ENCODE results near the gene EIF2D. TPM values are rescaled to one million over a fixed set of nuclear protein-coding genes. Genes with fewer than 3 reads are reported as not detected.

EIF2D gene, protein sequence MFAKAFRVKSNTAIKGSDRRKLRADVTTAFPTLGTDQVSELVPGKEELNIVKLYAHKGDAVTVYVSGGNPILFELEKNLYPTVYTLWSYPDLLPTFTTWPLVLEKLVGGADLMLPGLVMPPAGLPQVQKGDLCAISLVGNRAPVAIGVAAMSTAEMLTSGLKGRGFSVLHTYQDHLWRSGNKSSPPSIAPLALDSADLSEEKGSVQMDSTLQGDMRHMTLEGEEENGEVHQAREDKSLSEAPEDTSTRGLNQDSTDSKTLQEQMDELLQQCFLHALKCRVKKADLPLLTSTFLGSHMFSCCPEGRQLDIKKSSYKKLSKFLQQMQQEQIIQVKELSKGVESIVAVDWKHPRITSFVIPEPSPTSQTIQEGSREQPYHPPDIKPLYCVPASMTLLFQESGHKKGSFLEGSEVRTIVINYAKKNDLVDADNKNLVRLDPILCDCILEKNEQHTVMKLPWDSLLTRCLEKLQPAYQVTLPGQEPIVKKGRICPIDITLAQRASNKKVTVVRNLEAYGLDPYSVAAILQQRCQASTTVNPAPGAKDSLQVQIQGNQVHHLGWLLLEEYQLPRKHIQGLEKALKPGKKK
- total RNA-seq, result 100 to 1,000 TPM in 1 of 2 experiments, 10 to 100 TPM in 1; 97.9 to 100 TPM

GRCh38 chr1:206612129-206612876, at the start of gene EIF2D:
Gene EIF2D, minus strand, starts transcription at chr1:206612465. Its CDS starts 123 bp downstream, at chr1:206612342.
- ChIA-PET CTCF (interaction anchor here (0.6 to 8.2 kb wide), 29 partner anchors 8 to 447 kb away, joined by 3 to 46 read pairs (median 4); partner anchors contain the start of genes DYRK3 and MAPKAPK2), POLR2A (interaction anchor here (0.6 to 1.7 kb wide), 6 partner anchors 20 to 466 kb away, joined by 3 to 14 read pairs (median 4); partner anchors contain the start of gene DYRK3)

- POLR2A ChIA-PET, result interaction anchor here (0.6 kb wide), 1 partner anchor 86 kb away, joined by 4 read pairs; no protein-coding TSS in a partner anchor
These were observed 49.0 kb upstream of the EIF2D start for GRCh38 chr1:206661161-206661820.

GRCh38 chr1:206660136-206660535, 47.9 kb upstream of the EIF2D start:
- CTCF ChIA-PET, result interaction anchor here (0.7 to 5.2 kb wide), 9 partner anchors 8 to 253 kb away, joined by 3 to 46 read pairs (median 5); partner anchors contain the start of genes DYRK3 and EIF2D
- POLR2A ChIA-PET, result interaction anchor here (0.6 kb wide), 1 partner anchor 85 kb away, joined by 4 read pairs; no protein-coding TSS in a partner anchor

More at GRCh38 chr1:206661161-206661820, 49.0 kb upstream of the EIF2D start:
- CTCF ChIA-PET, result interaction anchor here (0.7 to 5.2 kb wide), 6 partner anchors 13 to 1157 kb away, joined by 3 to 46 read pairs (median 14); partner anchors contain the start of genes DYRK3 and EIF2D

DNA sequence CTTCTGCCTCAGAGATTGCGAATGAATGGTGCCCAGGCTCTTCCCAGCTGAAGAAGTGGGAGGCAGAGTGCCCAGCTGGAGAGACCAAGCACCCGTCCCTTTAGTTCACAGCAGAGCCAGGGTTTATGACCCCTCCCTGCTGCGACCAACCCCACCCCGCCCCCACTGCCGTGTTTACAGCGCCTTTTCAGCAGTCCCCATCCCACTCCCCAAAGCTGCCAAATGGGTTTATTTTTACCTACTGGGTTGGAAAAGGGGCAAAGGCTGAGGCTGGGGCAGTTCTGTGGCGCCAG, 46.7 kb upstream of the EIF2D start:
- ChIA-PET CTCF (interaction anchor here (0.7 to 4.5 kb wide), 12 partner anchors 10 to 274 kb away, joined by 3 to 24 read pairs (median 4); partner anchors contain the start of gene DYRK3), POLR2A (interaction anchor here (0.6 kb wide), 1 partner anchor 155 kb away, joined by 7 read pairs; no protein-coding TSS in a partner anchor)

DNA sequence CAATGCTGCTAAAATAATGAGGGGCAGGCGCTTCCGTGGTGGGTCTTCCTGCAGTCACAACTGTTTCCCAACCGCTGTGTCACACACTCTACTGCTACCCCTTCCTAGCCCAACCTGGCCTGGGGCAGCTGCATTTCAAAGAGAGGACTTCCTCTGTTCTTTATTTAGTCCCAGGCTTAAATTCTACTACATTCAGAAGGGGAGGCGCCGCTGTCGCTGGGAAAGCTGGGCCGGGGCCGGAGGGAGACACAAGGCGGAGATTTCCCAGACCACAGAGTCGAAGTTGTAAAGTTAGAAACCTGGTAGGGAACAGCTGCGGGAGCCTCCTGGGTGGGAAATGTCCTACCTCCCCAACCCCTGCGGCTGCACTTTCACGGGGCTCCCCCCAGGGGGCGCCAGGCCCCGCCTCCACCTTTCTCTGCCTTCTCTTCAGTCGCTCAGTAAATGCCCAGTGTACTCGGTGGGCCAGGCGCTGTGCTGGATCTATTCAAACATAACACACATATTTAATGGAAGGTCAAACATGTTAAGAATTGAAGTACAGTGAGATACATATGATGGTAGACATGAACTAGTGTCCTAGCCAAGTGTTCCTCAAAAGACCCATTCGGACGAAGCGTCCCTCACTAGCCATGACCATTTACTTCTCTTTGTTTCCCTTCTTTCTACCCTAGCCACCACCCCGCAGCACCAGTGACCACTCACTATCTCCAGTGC, 46.2 kb upstream of the EIF2D start:
- ChIA-PET POLR2A (no interaction called here), CTCF (interaction anchor here (0.6 to 4.5 kb wide), 16 partner anchors 10 to 275 kb away, joined by 3 to 24 read pairs (median 4); partner anchors contain the start of gene DYRK3)

DNA sequence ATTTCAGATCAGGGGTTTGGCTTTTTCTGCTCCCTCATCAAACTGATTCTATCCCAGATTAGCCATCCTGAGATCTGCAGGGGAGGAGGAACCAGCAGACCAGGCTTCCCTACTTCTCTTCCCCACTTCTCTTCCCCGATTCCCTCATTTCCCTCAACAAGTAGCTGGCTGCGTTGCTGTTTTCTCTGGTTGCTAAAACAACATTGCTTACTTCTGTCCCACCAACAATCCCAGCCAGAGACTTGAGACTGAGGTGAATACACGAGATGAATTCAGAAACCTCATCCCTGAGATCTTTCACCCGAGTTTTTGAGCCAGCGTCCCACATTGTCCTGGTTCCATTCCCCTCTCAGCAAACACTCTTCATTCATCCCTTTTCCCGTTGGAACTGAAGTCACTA, 45.5 kb upstream of the EIF2D start:
- POLR2A ChIA-PET, result no interaction called here
- CTCF ChIA-PET, result interaction anchor here (0.6 to 4.5 kb wide), 11 partner anchors 9 to 275 kb away, joined by 3 to 24 read pairs (median 4); partner anchors contain the start of gene DYRK3

DNA sequence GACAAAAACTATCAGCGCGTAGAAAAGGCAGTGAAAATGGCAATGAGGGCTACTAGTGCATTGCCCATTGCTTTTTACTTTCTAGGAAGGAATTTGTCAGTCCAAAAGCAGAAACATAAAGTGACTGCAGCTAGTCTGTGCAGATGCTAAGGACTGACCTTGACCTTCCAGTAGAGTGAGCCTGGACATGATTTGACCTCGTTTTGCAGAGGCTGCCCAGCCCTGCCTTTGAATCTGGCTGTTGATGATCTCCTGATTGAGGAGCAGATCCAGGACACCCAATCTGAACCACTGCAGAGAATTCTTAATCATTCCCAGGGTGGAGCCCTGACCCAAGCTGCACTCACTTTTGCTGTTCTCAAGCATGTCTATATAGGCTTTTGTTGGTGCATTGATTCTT, 44.7 kb upstream of the EIF2D start:
- CTCF ChIA-PET, result interaction anchor here (1.3 to 1.8 kb wide), 3 partner anchors 12 to 65 kb away, joined by 4 to 5 read pairs (median 4); no protein-coding TSS in a partner anchor
- POLR2A ChIA-PET, result no interaction called here

GRCh38 chr1:206655471-206655882, 43.2 kb upstream of the EIF2D start:
- ChIA-PET CTCF (interaction anchor here (2.5 kb wide), 1 partner anchor 20 kb away, joined by 9 read pairs; the partner anchor contains the start of gene DYRK3), POLR2A (no interaction called here)

GRCh38 chr1:206654828-206655227, 42.6 kb upstream of the EIF2D start:
- CTCF ChIA-PET, result interaction anchor here (0.7 to 4.2 kb wide), 3 partner anchors 8 to 175 kb away, joined by 4 to 13 read pairs (median 9); partner anchors contain the start of gene DYRK3

DNA sequence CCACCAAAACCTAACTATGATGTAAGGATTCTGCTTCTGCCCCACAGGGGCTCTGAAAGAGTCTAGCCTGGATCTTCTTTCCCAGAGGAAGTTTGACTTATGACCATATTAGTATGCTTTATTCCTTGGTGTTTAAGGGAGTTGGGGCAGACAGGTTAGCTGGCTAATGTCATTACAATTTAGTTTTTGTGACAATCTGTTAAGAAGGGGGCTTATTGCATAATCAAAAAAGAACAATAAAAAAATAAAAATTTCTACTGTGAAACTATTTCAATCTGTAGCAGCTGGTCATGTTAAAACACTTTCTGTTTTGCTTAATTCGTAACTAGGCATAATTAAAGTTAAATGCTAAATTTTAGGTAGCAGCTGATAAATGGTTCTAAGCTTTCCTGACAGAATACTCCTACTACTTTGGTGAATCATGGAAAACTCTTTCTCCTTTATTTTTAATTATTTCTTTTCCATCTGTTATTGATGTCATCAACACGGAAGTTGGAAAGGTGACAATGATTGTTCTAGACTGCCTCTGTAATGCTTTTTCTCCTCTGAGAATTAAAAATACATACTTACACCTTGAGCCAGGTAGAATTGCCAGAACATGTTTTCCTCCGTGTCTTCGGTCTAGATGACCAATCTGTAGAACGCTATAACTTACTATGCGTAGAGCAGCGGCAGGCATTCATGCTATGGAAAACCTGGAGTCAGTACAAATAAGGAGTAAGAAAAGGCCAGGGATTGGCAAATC, 41.6 kb upstream of the EIF2D start:
- ChIA-PET POLR2A (no interaction called here), CTCF (interaction anchor here (0.6 to 4.2 kb wide), 4 partner anchors 9 to 25 kb away, joined by 3 to 13 read pairs (median 6); partner anchors contain the start of gene DYRK3)

More at GRCh38 chr1:206654828-206655227, 42.6 kb upstream of the EIF2D start:
- POLR2A ChIA-PET, result no interaction called here

GRCh38 chr1:206651958-206652890, 40.0 kb upstream of the EIF2D start:
- POLR2A ChIA-PET, result no interaction called here

GRCh38 chr1:206651014-206651413, 38.7 kb upstream of the EIF2D start:
- POLR2A ChIA-PET, result no interaction called here
- CTCF ChIA-PET, result interaction anchor here (2.5 to 4.2 kb wide), 2 partner anchors 12 to 13 kb away, joined by 10 to 13 read pairs; no protein-coding TSS in a partner anchor

More at GRCh38 chr1:206651958-206652890, 40.0 kb upstream of the EIF2D start:
- CTCF ChIA-PET, result interaction anchor here (4.2 kb wide), 1 partner anchor 11 kb away, joined by 13 read pairs; no protein-coding TSS in a partner anchor

- POLR2A ChIA-PET, result no interaction called here
- CTCF ChIA-PET, result interaction anchor here (0.7 to 2.5 kb wide), 3 partner anchors 10 to 37 kb away, joined by 3 to 10 read pairs (median 7); no protein-coding TSS in a partner anchor
These were observed 37.1 kb upstream of the EIF2D start for GRCh38 chr1:206649261-206649921.

DNA sequence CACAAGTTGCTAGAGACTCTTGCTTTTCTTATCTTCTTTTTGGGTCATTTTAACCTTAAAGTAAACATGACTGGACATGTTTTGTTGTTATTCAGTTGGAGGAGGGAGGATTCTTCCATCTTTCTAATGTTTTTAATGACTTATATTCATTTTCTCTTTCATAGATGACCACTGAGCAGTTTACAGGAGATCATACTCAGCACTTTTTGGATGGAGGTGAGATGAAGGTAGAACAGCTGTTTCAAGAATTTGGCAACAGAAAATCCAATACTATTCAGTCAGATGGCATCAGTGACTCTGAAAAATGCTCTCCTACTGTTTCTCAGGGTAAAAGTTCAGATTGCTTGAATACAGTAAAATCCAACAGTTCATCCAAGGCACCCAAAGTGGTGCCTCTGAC, 35.0 kb upstream of the EIF2D start:
- CTCF ChIA-PET, result interaction anchor here (1.0 to 1.6 kb wide), 3 partner anchors 14 to 27 kb away, joined by 4 to 6 read pairs (median 4); no protein-coding TSS in a partner anchor
- POLR2A ChIA-PET, result no interaction called here

DNA sequence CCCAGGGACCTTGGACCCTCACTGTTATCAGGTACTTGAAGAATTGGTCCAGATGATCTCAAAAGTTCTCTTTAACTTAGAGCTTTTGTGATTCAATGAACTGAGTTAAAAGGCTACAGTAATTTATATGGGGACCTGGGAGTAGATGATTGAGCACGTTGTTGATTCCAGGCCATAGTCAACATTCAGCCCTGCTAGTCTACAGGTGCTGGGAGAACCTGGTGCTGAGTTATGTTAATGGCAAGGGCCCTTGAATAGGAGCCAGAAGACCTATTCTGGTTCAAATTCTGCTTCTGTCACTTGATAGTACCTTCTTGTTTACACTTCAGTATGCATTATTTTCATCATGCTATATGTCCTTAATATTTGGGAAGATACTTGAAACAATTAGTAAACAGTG, 34.2 kb upstream of the EIF2D start:
- ChIA-PET POLR2A (no interaction called here), CTCF (interaction anchor here (1.0 to 1.4 kb wide), 2 partner anchors 17 to 26 kb away, joined by 4 read pairs; no protein-coding TSS in a partner anchor)
